Measurements from ENCODE around the gene TECPR1. TPM values are rescaled to one million over a fixed set of nuclear protein-coding genes. Genes with fewer than 3 reads are reported as not detected.

The TECPR1 gene
- total and polyA plus RNA-seq, 2 donors (not counting 3 experiments of a cell fraction or from before 2014, with no cell fraction given) = 12.3 to 97.5 TPM

- Histone ChIP-seq H3K9ac (replicated peaks; ENCODE audit: extremely low read depth, insufficient read depth, low read length) (no peak overlapping the region), H3K27ac (ENCODE audit: insufficient read depth, low read depth, low read length) (no peak overlapping the region), H2AFZ (ENCODE audit: low read depth, low read length) (no peak overlapping the region), H3K36me3 (ENCODE audit: control insufficient read depth in 2 of 2, extremely low read depth in 1 of 2, insufficient read depth in 2 of 2, low read length in 2 of 2) (no peaks in the 10 kb centered on the region), H3K9me1 (replicated peaks; ENCODE audit: control insufficient read depth, extremely low read depth, insufficient read depth, low read length) (no peaks in the 10 kb centered on the region), H3K4me2 (ENCODE audit: insufficient read depth, low read length) (no peak overlapping the region), H3K27me3 (ENCODE audit: control insufficient read depth in 2 of 2, insufficient read depth in 2 of 2, low read length in 2 of 2) (no peaks in the 10 kb centered on the region), H3K9me3 (replicated peaks; ENCODE audit: control insufficient read depth, insufficient read depth, low read length) (no peaks in the 10 kb centered on the region), H3K79me2 (ENCODE audit: control insufficient read depth, insufficient read depth, low read length) (no peaks in the 10 kb centered on the region), H3K4me3 (replicated peaks in 1 of 3; ENCODE audit: insufficient read depth in 1 of 3, low read depth in 1 of 3, low read length in 3 of 3) (no peak overlapping the region), H3K4me1 (ENCODE audit: control insufficient read depth, extremely low read depth, insufficient read depth, low read length) (no peaks in the 10 kb centered on the region), H4K20me1 (replicated peaks; ENCODE audit: control insufficient read depth, extremely low read depth, insufficient read depth, low read length) (no peaks in the 10 kb centered on the region)
- TF ChIP-seq MYC (IDR thresholded peaks at IDR 0.05; ENCODE audit: low read depth, low read length) (no peak), MAX (IDR thresholded peaks at IDR 0.05; ENCODE audit: insufficient read depth, insufficient read length) (no peak), POLR2AphosphoS5 (IDR thresholded peaks at IDR 0.05; ENCODE audit: insufficient read depth, low read depth, low read length) (no peak), FOS (IDR thresholded peaks at IDR 0.05; ENCODE audit: borderline replicate concordance, insufficient read depth, low read length) (no peak), JUN (IDR thresholded peaks at IDR 0.05; ENCODE audit: borderline replicate concordance, insufficient read depth, insufficient read length, low read depth) (no peak), GATA2 (IDR thresholded peaks at IDR 0.05; ENCODE audit: insufficient read depth, insufficient read length, low read depth, low read length) (no peak), EZH2 (IDR thresholded peaks at IDR 0.05; ENCODE audit: borderline replicate concordance, low read depth, low read length, severe bottlenecking) (no peak), CTCF (IDR thresholded peaks at IDR 0.05; ENCODE audit: extremely low read depth in 1 of 2, insufficient read depth in 1 of 2, low read depth in 1 of 2, low read length in 2 of 2) (no peak), POLR2A (IDR thresholded peaks at IDR 0.05; ENCODE audit: low read depth, low read length) (no peak)
- DNase-seq (ENCODE audit: low read depth, low spot score) (no peak), FAIRE-seq (no peak)
- ChIA-PET POLR2A (no interaction called here), CTCF (interaction anchor here (1.7 to 5.4 kb wide), 2 partner anchors 12 to 159 kb away, joined by 4 to 39 read pairs; no protein-coding TSS in a partner anchor)
- dilution Hi-C loops (cut with MboI; ENCODE audit: extremely low pct_ligation_motif_present, low sequenced_read_pairs) (no loop called here), intact Hi-C loops (cut with micrococcal nuclease) (no loop called here)
- no TSS peak for BruUV-seq (replicated peaks)
Observed at GRCh38 chr7:98180751-98181150, 71.3 kb downstream of the TECPR1 start.
